Measurements from ENCODE around the gene THNSL1. TPM values are rescaled to one million over a fixed set of nuclear protein-coding genes. Genes with fewer than 3 reads are reported as not detected.

THNSL1 gene
- polyA plus RNA-seq, 1 of the 3 experiments (the other 2 are of a cell fraction), result 1.3 TPM

DNA sequence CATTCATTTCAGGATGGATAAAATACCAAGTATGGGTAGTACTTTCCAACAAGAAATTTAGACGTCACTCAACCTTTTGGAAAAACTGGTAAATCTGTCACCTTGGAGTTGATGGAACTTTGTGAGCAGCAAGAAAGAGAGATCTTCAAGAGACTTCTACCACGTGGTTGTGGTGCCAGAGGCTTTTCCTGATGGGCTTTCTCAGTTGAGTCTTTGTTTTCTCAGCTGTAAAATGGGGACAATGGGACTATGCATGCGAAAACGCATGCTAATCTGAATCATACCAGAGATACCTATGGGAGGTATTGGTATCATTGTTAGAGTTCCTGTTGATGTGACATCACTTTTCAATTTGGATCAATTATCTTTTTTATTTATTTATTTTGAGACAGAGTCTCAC, 59.4 kb downstream of the THNSL1 start:
- no peak for DNase-seq
- no peaks in the 10 kb centered on the region for H4K20me1 ChIP-seq (ENCODE audit: insufficient read depth)
- CTCF ChIA-PET, result interaction anchor here (1.3 kb wide), 1 partner anchor 38 kb away, joined by 3 read pairs; no protein-coding TSS in a partner anchor
- H3K9ac ChIP-seq, result no peak overlapping the region
- no peaks in the 10 kb centered on the region for H3K27me3 ChIP-seq (ENCODE audit: insufficient read depth)
- H3K79me2 ChIP-seq (ENCODE audit: insufficient read depth), result no peaks in the 10 kb centered on the region
- no peak overlapping the region for H3K4me2 ChIP-seq
- H3F3A ChIP-seq (replicated peaks; ENCODE audit: insufficient read depth), result no peaks in the 10 kb centered on the region
- no peak for TF ChIP-seq ELF1 (IDR thresholded peaks at IDR 0.05)
- TF ChIP-seq, protein P1, sequence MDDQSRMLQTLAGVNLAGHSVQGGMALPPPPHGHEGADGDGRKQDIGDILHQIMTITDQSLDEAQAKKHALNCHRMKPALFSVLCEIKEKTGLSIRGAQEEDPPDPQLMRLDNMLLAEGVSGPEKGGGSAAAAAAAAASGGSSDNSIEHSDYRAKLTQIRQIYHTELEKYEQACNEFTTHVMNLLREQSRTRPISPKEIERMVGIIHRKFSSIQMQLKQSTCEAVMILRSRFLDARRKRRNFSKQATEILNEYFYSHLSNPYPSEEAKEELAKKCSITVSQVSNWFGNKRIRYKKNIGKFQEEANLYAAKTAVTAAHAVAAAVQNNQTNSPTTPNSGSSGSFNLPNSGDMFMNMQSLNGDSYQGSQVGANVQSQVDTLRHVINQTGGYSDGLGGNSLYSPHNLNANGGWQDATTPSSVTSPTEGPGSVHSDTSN (IDR thresholded peaks at IDR 0.05), result no peak
- TF ChIP-seq SMC3 (IDR thresholded peaks at IDR 0.05; ENCODE audit: low read depth, low read length), result no peak
- TF ChIP-seq MXI1 (IDR thresholded peaks at IDR 0.05; ENCODE audit: low read depth, low read length), result no peak
- TF ChIP-seq JUND (IDR thresholded peaks at IDR 0.05), result no peak
- TF ChIP-seq NRF1 (IDR thresholded peaks at IDR 0.05; ENCODE audit: low read depth, low read length), result no peak
- no peak for TF ChIP-seq POLR2AphosphoS5 (IDR thresholded peaks at IDR 0.05; ENCODE audit: low read depth, low read length)
- TF ChIP-seq SIN3A (IDR thresholded peaks at IDR 0.05; ENCODE audit: borderline replicate concordance, low read depth, low read length), result no peak
- TF ChIP-seq TAF1 (IDR thresholded peaks at IDR 0.05; ENCODE audit: borderline replicate concordance, low read depth, low read length), result no peak
- TF ChIP-seq RFX5 (IDR thresholded peaks at IDR 0.05; ENCODE audit: low read length), result no peak
- TF ChIP-seq TEAD4 (IDR thresholded peaks at IDR 0.05; ENCODE audit: borderline replicate concordance, insufficient read depth), result no peak
- TF ChIP-seq FOSL2 (IDR thresholded peaks at IDR 0.05; ENCODE audit: borderline replicate concordance, low read depth), result no peak
- TF ChIP-seq EP300 (IDR thresholded peaks at IDR 0.05; ENCODE audit: borderline replicate concordance in 1 of 2, low read depth in 1 of 2, low read length in 1 of 2), result no peak
- TF ChIP-seq YY1 (IDR thresholded peaks at IDR 0.05; ENCODE audit: low read depth), result no peak
- TF ChIP-seq NFIC (IDR thresholded peaks at IDR 0.05; ENCODE audit: borderline replicate concordance), result no peak
- no peak for TF ChIP-seq MEF2A (IDR thresholded peaks at IDR 0.05; ENCODE audit: borderline replicate concordance, low read depth)
- TF ChIP-seq TCF12 (IDR thresholded peaks at IDR 0.05), result no peak
- TF ChIP-seq, protein P2, sequence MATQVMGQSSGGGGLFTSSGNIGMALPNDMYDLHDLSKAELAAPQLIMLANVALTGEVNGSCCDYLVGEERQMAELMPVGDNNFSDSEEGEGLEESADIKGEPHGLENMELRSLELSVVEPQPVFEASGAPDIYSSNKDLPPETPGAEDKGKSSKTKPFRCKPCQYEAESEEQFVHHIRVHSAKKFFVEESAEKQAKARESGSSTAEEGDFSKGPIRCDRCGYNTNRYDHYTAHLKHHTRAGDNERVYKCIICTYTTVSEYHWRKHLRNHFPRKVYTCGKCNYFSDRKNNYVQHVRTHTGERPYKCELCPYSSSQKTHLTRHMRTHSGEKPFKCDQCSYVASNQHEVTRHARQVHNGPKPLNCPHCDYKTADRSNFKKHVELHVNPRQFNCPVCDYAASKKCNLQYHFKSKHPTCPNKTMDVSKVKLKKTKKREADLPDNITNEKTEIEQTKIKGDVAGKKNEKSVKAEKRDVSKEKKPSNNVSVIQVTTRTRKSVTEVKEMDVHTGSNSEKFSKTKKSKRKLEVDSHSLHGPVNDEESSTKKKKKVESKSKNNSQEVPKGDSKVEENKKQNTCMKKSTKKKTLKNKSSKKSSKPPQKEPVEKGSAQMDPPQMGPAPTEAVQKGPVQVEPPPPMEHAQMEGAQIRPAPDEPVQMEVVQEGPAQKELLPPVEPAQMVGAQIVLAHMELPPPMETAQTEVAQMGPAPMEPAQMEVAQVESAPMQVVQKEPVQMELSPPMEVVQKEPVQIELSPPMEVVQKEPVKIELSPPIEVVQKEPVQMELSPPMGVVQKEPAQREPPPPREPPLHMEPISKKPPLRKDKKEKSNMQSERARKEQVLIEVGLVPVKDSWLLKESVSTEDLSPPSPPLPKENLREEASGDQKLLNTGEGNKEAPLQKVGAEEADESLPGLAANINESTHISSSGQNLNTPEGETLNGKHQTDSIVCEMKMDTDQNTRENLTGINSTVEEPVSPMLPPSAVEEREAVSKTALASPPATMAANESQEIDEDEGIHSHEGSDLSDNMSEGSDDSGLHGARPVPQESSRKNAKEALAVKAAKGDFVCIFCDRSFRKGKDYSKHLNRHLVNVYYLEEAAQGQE (IDR thresholded peaks at IDR 0.05; ENCODE audit: low read depth, low read length), result no peak
- 75% methylated on average over 4 of the region's 4 CpGs for WGBS (ENCODE audit: low lambda C conversion rate)
- no peaks in the 10 kb centered on the region for H3K9me3 ChIP-seq
- H3K4me3 ChIP-seq (ENCODE audit: low read depth in 2 of 2, low read length in 1 of 2), result no peak overlapping the region
- H3K27ac ChIP-seq (ENCODE audit: low read depth in 2 of 2, low read length in 1 of 2), result no peak overlapping the region
- H2AFZ ChIP-seq (ENCODE audit: low read depth), result no peak overlapping the region
- H3K9me2 ChIP-seq, result no peaks in the 10 kb centered on the region
- H3K4me1 ChIP-seq (ENCODE audit: control insufficient read depth in 1 of 2, insufficient read depth in 2 of 2, low read depth in 1 of 2, low read length in 1 of 2), result peaks cover 0 to 1% of the 10 kb centered on the region in 2 experiments; a peak in 2 of 4 replicates
- H3K36me3 ChIP-seq (replicated peaks in 1 of 2; ENCODE audit: control insufficient read depth in 1 of 2, insufficient read depth in 2 of 2, low read length in 1 of 2), result no peaks in the 10 kb centered on the region
- POLR2A ChIA-PET, result no interaction called here

Other genes starting within 250 kb of the THNSL1 start
- gene PRTFDC1, start 64.0 kb upstream of the THNSL1 start, polyA plus RNA-seq (2012; rRNA removed), result 6.6 and 8.1 TPM in 2 replicates
- gene ENKUR, start 454 bp upstream of the THNSL1 start, polyA plus RNA-seq (2012; rRNA removed), result 0.06 and 0.13 TPM in 2 replicates
- not detected in 2 replicates for gene GPR158, start 158.4 kb downstream of the THNSL1 start, polyA plus RNA-seq (2012; rRNA removed)

Measured in SK-N-SH (cell line).